MM.1S (cell line): Measurements from ENCODE around the gene GAA.

Source experiments
- DNase-seq: peaks from one replicate; pipeline ENCODE4 v3.0.0-alpha.2; 2015
- H2AFZ ChIP-seq: fragments of 300-600 bp; sonication (generic); 2 replicates; pipeline ENCODE4 v1.6.0; 2016; ENCODE audit warnings: antibody characterized with exemption, low read length
- H3F3A ChIP-seq: fragments of 300-600 bp; sonication (generic); 2 replicates; pipeline ENCODE4 v1.6.1; 2016; ENCODE audit warnings: mild to moderate bottlenecking, antibody characterized with exemption, low read length, moderate library complexity, mixed read lengths; ENCODE audit not compliant: insufficient read depth
- H3K27ac ChIP-seq: fragments of 300-600 bp; sonication (generic); 2 replicates; pipeline ENCODE4 v1.5.1; 2016; ENCODE audit warnings: mild to moderate bottlenecking, low read length
- H3K27me3 ChIP-seq: fragments of 300-600 bp; sonication (generic); replicated peaks from 2 replicates; pipeline ENCODE4 v1.6.0; 2016; ENCODE audit warnings: low read length; ENCODE audit not compliant: insufficient read depth
- H3K36me3 ChIP-seq: fragments of 300-600 bp; sonication (generic); replicated peaks from 2 replicates; pipeline ENCODE4 v1.6.1; 2016; ENCODE audit warnings: mild to moderate bottlenecking, low read length, mixed read lengths; ENCODE audit not compliant: insufficient read depth
- H3K4me1 ChIP-seq: fragments of 300-600 bp; sonication (generic); 2 replicates; pipeline ENCODE4 v1.6.1; 2016; ENCODE audit warnings: low read length, mixed read lengths
- H3K4me2 ChIP-seq: fragments of 300-600 bp; sonication (generic); 2 replicates; pipeline ENCODE4 v1.6.0; 2016; ENCODE audit warnings: low read depth, low read length
- H3K4me3 ChIP-seq: fragments of 300-600 bp; sonication (generic); 2 replicates; pipeline ENCODE4 v1.5.1; 2016; ENCODE audit warnings: low read length, mixed read lengths
- H3K79me2 ChIP-seq: fragments of 300-600 bp; sonication (generic); 2 replicates; pipeline ENCODE4 v1.6.1; 2016; ENCODE audit warnings: mixed run types, low read length, mixed read lengths
- H3K9ac ChIP-seq: fragments of 300-600 bp; sonication (generic); 2 replicates; pipeline ENCODE4 v1.6.1; 2016; ENCODE audit warnings: low read length, mixed read lengths
- H3K9me2 ChIP-seq: fragments of 300-600 bp; sonication (generic); replicated peaks from 2 replicates; pipeline ENCODE4 v1.6.1; 2016; ENCODE audit warnings: mild to moderate bottlenecking, low read length, mixed read lengths; ENCODE audit not compliant: insufficient read depth
- H3K9me3 ChIP-seq: fragments of 300-600 bp; sonication (generic); replicated peaks from 2 replicates; pipeline ENCODE4 v1.6.1; 2016; ENCODE audit warnings: mild to moderate bottlenecking, low read length, mixed read lengths; ENCODE audit not compliant: insufficient read depth
- H4K20me1 ChIP-seq: fragments of 300-600 bp; sonication (generic); 2 replicates; pipeline ENCODE4 v1.6.1; 2016; ENCODE audit warnings: mild to moderate bottlenecking, low read length, moderate library complexity, mixed read lengths; ENCODE audit not compliant: insufficient read depth
- EZH2 ChIP-seq: fragments of 300-600 bp; sonication (generic); optimal IDR thresholded peaks from 2 replicates; pipeline ENCODE3; 2017; ENCODE audit warnings: low read depth, mild to moderate bottlenecking, antibody characterized with exemption, low read length, mixed read lengths
- EZH2phosphoT487 ChIP-seq: fragments of 300-600 bp; sonication (generic); IDR thresholded peaks from 2 replicates; pipeline ENCODE4 v1.6.1; 2018; ENCODE audit warnings: antibody characterized with exemption, low read length
- TF ChIP-seq, protein P1 (sequence below): fragments of 300-600 bp; sonication (generic); IDR thresholded peaks from 2 replicates; pipeline ENCODE4 v1.5.1; 2016; ENCODE audit warnings: antibody characterized with exemption, low read length, mixed read lengths

The GAA gene

DNA sequence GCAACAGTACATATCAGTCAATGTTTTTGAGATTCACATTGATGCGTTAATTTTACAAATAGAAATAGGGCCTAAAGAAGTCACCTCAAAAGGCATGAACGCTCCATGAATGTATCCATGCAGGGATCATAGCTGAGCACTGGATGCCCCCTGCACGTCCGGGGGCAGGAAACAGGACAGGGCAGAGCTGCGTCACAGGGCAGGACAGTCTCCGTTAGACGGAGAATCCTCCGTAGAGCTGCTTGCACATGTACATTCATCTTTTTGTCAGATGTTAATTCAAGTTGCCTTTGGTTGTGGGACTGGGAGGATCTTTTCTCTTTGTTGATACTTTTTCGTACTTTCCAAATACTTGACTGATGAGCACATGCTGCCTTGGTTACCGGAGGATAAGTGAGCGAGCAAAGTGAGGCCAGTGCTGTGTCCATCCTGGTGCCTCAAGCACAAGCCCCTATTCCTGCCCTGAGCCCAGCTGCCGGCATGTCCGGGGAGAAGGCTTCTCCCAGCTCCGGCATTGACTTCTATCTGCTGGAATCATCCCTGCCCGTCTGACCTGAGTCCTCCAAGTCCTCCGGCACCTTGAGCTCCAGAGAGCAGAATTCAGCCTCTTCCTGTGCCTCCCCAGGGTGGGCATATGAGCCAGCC is 15.0 kb downstream of the GAA start:
- H4K20me1 ChIP-seq = no peaks in the 10 kb centered on the region
- no peaks in the 10 kb centered on the region for H3K9me3 ChIP-seq
- no peak overlapping the region for H3K4me2 ChIP-seq
- H2AFZ ChIP-seq = no peak overlapping the region
- H3K9ac ChIP-seq = no peak overlapping the region
- no peaks in the 10 kb centered on the region for H3K9me2 ChIP-seq
- no peaks in the 10 kb centered on the region for H3F3A ChIP-seq
- no peaks in the 10 kb centered on the region for H3K4me1 ChIP-seq
- no peaks in the 10 kb centered on the region for H3K79me2 ChIP-seq
- H3K27ac ChIP-seq = no peak overlapping the region
- no peaks in the 10 kb centered on the region for H3K36me3 ChIP-seq
- TF ChIP-seq EZH2phosphoT487 (no peak), EZH2 (no peak)
- TF ChIP-seq, protein P1, sequence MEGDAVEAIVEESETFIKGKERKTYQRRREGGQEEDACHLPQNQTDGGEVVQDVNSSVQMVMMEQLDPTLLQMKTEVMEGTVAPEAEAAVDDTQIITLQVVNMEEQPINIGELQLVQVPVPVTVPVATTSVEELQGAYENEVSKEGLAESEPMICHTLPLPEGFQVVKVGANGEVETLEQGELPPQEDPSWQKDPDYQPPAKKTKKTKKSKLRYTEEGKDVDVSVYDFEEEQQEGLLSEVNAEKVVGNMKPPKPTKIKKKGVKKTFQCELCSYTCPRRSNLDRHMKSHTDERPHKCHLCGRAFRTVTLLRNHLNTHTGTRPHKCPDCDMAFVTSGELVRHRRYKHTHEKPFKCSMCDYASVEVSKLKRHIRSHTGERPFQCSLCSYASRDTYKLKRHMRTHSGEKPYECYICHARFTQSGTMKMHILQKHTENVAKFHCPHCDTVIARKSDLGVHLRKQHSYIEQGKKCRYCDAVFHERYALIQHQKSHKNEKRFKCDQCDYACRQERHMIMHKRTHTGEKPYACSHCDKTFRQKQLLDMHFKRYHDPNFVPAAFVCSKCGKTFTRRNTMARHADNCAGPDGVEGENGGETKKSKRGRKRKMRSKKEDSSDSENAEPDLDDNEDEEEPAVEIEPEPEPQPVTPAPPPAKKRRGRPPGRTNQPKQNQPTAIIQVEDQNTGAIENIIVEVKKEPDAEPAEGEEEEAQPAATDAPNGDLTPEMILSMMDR = no peak
- peaks cover 85% of the 10 kb centered on the region for H3K27me3 ChIP-seq
- no peak overlapping the region for H3K4me3 ChIP-seq
- DNase-seq = no peak

DNA sequence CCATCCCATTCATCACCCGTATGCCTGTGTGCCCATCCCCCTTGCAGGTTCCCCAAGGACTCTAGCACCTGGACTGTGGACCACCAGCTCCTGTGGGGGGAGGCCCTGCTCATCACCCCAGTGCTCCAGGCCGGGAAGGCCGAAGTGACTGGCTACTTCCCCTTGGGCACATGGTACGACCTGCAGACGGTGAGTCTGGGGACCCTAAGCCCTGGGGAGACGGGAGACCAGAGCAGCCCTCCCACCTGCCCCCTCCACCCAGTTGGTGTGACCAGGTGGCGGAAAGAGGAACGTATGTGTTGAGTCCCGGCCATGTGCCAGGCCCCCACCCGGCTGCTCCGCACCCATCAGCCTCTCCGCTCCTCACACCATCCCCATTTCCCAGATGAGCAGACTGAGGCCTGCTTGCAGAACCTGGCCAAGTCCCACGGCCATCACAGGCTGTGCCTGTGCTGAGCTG is 15.6 kb downstream of the GAA start:
- Histone ChIP-seq H3K4me1 (no peaks in the 10 kb centered on the region), H3K9ac (no peak overlapping the region), H3F3A (no peaks in the 10 kb centered on the region), H4K20me1 (no peaks in the 10 kb centered on the region), H3K9me2 (no peaks in the 10 kb centered on the region), H3K27ac (no peak overlapping the region), H3K27me3 (peaks cover 83% of the 10 kb centered on the region), H3K4me2 (no peak overlapping the region), H3K36me3 (no peaks in the 10 kb centered on the region), H2AFZ (no peak overlapping the region), H3K9me3 (no peaks in the 10 kb centered on the region), H3K79me2 (no peaks in the 10 kb centered on the region), H3K4me3 (no peak overlapping the region)
- no peak for TF ChIP-seq EZH2phosphoT487
- TF ChIP-seq, protein P1 = no peak
- no peak for TF ChIP-seq EZH2
- no peak for DNase-seq

DNA sequence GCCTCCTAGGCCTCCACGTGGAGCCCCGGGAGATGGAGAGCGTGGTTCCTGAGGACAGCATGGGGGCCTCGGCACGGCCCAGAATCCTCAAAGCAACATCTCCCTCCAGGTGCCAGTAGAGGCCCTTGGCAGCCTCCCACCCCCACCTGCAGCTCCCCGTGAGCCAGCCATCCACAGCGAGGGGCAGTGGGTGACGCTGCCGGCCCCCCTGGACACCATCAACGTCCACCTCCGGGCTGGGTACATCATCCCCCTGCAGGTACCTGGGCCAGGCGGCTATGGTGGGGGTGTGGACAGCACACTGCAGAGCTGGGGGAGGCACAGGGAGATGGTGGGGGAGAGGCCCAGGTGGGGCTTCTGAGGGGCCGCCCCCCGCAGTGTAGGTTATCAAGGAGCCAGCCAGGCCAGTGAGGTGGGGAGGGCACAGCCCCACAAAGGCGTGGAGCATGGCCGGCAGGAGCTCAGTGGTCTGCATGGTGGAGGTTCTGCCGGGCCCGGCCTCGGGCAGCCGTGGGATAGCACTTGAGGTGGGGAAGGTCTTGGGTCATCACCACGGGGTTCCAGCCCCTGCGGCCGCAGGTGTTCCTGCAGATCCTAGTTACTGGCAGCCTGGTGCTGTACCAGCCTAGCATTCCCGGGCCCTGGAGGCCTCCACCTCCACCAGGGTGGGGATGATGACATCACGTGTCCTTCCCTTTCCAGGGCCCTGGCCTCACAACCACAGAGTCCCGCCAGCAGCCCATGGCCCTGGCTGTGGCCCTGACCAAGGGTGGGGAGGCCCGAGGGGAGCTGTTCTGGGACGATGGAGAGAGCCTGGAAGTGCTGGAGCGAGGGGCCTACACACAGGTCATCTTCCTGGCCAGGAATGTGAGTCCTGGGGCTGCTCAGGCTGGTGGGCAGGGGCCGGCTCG is 16.4 kb downstream of the GAA start:
- no peaks in the 10 kb centered on the region for H4K20me1 ChIP-seq
- H3K4me2 ChIP-seq = no peak overlapping the region
- no peaks in the 10 kb centered on the region for H3K9me2 ChIP-seq
- no peak overlapping the region for H3K27ac ChIP-seq
- no peak overlapping the region for H3K9ac ChIP-seq
- no peaks in the 10 kb centered on the region for H3K36me3 ChIP-seq
- H3K4me1 ChIP-seq = no peaks in the 10 kb centered on the region
- H3K9me3 ChIP-seq = no peaks in the 10 kb centered on the region
- TF ChIP-seq, protein P1 = no peak
- TF ChIP-seq EZH2phosphoT487 = no peak
- TF ChIP-seq EZH2 = no peak
- DNase-seq = no peak
- H2AFZ ChIP-seq = no peak overlapping the region
- no peaks in the 10 kb centered on the region for H3F3A ChIP-seq
- peaks cover 81% of the 10 kb centered on the region for H3K27me3 ChIP-seq
- H3K79me2 ChIP-seq = no peaks in the 10 kb centered on the region
- H3K4me3 ChIP-seq = no peak overlapping the region
